NCI-H510A treated with DMSO at 0.1 percent for 48 hours (cell line): Measurements from ENCODE around the gene IDH2.
"Not testable (repeated sequence)": the region's sequence is repeated elsewhere in the genome, so short reads cannot be mapped to it uniquely, and the experiment has no call there.

ENCODE experiments used
- DNase-seq: peaks from one replicate; lab custom pipeline; 2025; lab: John Stamatoyannopoulos, UW

The IDH2 gene

DNA sequence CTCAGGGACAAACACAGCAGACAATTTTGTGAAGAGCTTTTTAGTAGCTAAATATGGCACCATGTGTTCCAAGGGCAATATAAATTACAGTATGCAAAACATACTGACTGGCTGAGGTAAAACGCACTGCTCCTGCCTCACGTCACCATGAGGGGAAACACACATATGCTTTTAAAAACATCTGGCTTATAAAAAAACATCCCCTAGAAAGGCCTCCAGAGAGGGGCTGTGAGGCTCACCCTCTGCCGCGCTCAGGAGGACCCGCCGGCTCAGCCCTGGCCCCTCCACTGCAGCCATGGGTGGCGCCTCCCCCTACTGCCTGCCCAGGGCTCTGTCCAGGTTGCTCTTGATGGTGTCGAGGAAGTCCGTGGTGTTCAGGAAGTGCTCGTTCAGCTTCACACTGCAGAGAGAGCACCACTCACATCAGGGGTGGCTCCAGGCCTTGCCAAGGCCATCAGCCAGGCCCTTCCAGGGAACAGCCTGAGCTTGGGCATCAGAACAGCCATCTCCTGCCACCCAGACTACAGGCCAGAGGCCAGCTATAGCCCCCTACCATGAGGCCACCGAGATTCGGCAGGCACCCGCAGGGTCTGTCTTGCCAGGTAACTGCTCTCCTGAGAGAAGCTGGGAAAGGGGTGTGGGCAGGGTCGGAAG is 18.2 kb downstream of the IDH2 start:
- no peak for DNase-seq

DNA sequence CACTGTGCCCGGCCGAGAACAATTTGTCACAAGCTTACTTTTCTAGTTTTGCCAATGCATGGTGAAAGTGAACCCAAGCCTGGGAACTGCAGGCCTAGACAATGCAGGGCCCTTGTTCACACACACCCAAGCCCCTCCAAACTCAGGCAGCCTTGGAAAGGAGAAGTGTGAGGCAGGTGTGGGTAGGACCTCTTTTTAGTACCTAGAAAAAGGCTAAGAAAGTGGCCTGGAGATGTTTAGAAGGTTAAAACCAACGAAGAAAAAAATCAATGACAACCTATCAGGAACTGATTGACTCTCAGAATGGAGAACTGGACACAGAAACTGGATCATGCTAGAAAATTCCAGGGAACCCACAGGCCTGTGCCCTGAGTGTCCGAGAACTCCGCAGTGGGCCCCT is 18.8 kb downstream of the IDH2 start:
- no peak for DNase-seq

DNA sequence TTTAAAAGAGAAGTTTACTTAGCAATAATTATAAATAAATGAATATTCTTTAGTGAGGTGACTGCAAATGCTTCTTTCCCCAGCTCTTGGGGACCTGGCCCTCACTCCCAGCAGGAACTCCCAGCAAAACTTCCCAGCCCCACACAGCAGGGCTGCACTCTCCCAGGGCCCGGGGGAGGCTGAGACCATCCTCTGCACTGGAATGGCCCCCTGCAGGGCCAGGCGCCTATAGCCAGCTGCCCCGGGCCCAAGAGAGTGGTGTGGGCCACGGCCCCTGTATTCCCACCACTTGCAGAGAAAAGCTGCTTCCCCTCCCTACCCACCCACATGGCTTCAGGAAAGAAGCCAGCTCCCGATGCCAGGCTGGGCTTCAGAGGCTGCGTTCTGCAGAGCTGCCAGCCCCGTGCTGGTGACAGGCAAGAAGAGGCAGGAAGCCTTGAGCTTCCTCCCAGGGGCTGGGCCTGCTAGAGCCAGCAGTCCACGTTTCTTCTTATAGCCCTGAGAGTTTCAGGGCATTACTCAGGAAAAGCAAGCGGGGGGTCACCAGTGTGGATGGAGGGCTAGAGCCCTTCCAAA is 20.0 kb downstream of the IDH2 start:
- DNase-seq, result no peak

DNA sequence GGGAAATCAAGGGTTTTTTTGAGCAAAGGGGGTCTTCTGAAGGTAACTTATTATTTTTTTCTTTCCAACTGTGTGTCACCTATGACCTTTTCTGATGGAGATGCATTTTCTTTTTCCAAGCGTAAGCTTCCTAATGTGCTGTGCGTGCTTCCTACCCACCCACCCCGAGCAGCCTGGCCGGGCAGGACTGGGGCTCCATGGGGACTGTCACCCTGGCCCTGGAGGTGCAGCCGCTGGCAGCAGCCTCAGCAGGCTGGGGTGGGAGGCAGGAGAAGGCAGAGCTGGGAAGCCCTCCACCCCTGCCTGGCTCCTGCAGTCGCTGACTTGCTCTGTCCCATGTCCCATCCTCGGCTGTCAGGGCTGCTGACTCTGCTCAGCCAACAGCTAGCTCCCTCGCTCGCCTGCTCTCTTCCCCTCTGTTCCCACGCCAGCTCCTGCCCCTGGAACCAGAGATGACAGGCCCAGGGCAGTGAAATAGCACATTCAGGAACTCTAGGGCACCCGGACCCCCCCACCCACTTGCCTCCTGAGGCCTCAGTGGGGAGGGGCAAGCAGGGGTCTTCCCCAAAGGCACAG is 21.4 kb downstream of the IDH2 start:
- DNase-seq, result no peak

DNA sequence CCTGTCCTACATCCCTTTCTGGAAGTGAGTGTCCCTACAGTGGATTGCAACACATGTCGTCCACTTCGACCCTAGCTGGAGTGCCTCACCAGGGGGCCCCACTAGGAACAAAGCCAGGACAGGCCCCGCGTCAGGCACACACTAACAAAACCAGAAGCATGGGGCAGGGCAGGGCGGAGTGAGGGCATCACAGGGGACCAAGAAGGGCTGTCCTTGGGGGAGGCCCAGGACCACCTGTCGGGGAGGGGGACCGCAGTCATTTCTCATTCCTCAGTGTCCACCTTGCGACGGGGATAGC is 21.9 kb downstream of the IDH2 start:
- no peak for DNase-seq

DNA sequence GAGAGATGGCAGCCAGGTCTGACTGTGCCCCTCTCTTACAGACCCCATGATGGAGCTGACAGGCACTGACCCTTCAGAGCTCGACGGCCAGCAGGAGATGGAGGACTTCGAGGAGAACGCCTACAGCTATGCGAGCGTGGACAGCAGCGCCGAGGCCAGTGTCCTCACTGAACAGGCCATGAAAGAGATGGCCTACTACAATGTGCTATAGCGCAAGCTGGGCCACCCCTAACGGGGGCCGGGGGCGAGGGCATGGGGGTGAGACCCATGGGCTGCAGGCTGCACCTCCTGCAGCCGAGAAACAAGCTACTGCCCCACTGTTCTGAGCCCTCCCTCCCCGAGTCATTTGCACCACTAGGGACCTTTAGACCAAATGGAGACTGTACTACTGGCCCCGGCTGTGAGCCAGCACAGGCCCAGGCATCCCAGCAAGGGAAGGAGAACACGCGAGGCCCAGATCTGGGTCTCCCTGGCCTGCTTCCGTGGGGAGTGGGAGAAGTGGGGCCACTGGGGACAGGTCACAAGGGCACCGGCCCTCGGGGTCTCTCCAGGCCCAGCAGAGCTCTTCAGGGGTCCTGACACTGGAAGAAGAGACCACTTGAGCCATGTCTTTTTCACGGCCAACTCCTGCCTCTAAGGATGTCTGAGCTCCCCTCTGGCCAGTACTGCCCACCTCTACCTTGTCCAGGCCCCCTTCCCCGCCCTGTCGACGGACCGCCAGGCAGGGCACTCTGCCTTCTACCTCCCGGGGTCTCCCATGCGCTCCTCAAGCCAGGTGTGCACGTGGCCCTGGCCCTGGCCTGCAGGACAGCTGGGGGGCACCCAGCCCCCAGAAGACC is 22.4 kb downstream of the IDH2 start:
- no peak for DNase-seq

DNA sequence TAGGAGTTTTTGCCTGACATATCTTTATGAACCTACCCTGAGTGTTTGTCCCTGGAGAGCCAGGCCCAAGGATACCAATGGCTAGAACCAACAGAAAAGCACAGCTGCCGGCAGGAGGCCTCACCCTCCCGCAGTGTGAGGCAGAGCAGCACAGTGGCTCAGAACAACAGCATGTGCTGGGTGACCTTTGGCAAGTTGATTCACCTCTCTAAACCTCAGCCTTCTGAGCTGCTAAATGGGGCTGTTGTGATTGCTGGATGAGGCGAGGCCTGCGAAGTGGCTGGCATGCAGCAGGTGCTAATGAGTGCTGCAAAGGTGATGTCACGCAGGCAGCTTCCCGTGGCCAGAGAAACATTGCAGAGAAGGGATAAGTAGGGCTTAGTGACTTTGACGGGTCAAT is 23.3 kb downstream of the IDH2 start:
- DNase-seq, result no peak

DNA sequence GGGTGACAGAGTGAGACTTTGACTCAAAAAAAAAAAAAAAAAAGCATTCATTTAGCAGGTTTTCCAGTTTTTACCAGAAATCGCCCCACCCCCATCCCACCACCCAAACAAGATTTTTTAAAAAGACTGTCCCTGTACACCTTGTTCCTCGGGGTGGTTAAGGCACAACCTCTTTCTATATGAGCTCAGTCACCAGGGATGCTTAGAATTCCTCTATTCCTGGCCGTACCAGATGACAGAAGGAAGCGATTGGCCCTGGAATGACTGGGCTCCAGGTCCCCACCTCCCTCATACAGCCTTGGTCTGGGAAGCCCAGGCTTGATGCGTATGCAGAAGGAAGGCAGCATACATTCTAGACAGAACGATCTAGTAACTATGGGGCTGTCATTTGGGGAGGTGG is 25.6 kb downstream of the IDH2 start:
- no peak for DNase-seq

DNA sequence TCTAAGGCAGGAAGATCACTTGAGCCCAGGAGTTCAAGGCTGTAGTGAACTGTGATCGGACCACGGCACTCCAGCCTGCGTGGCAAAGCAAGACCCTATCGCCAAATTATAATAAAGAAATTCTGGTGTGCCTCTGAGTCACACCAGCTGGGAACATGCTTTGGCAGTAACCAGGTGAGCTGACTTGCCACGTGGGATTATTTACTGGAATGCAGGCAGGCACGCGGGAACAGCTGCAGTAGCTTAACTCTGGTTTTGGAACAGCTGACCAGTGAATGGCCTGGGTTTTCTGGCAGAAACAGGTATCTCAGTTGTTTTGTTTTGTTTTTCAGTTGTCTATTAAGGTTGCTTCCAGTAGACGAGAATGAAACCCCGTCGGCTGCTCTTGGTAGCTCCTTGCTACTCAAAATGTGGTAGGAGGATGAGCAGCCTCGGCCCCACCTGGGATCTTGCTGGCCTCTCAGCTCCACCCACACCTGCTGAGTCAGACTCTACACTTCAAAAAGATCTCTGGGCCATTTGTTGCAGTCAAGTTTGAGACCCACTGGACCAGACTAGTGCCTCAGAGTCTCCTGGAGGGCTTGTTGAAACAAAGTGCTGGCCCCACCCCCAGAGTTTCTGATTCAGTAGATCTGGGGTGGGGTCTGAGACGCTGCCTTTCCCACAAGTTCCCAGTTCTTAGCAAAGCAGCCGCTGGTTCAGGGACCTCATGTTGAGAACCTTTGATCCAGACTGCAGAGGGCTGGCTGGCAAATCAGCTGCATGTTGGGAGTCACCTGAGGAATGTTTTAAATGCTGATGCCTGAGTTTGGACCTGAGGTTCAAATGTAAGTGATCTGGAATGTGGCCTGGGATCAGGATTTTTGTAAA is 26.6 kb downstream of the IDH2 start:
- DNase-seq, result no peak

DNA sequence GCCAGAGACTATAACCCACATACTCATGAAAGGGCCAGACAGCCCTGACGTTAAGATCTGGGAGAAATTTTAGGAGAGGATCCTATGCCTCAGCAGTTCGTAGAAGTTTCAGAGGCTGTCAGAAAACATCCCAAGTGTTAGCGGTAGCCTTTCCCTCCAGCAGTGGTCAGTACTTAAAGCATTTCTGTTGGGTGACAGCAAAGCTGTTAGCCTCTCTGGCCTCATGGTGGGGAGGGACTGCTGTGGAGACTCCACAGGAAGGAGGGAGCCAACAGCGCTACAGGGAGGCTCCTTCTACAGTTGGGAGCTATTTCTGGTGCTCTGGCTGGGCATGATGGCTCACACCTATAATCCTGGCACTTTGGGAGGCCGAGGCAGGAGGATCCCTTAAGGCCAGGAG is 27.4 kb downstream of the IDH2 start:
- DNase-seq, result no peak

DNA sequence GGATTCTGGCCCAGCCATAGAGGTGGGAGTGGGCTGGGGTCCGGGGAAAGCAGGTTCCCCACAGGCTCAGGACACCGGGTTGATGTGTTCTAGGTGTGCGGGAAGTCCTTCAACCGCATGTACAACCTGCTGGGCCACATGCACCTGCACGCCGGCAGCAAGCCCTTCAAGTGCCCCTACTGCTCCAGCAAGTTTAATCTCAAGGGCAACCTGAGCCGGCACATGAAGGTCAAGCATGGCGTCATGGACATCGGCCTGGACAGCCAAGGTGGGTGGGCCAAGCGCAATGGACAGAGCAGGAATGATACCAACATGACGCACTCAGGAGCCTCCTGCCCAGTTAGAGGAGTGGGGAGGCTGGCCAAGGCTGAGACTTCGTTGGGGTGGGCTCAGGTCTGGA is 28.2 kb downstream of the IDH2 start:
- no peak for DNase-seq

DNA sequence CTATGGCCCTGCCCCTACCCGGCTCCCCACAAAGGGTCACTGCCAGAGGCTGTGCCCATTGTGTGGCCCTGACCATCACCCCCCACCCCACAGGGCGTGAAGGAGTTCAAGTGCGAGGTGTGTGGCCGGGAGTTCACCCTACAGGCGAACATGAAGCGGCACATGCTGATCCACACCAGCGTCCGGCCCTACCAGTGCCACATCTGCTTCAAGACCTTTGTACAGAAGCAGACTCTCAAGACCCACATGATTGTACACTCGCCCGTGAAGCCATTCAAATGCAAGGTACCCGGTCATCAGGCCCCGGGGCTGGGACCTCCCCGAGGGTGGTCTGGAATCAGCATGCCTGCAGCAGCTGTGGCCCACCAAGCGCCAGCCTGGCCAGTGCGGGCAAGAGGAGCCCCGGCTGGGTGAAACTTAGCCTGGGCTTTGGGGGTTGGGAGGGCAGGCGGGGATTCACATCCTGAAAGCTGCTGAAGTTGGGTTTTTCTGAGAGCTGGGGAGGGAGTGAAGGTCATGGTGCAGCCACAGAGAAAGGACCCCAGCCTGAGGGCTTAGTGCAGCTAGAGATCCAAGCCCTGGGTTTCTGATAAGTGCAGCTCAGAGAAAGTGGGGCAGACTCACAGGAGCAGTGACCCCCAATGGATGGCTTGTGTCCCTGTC is 29.2 kb downstream of the IDH2 start:
- DNase-seq, result no peak

DNA sequence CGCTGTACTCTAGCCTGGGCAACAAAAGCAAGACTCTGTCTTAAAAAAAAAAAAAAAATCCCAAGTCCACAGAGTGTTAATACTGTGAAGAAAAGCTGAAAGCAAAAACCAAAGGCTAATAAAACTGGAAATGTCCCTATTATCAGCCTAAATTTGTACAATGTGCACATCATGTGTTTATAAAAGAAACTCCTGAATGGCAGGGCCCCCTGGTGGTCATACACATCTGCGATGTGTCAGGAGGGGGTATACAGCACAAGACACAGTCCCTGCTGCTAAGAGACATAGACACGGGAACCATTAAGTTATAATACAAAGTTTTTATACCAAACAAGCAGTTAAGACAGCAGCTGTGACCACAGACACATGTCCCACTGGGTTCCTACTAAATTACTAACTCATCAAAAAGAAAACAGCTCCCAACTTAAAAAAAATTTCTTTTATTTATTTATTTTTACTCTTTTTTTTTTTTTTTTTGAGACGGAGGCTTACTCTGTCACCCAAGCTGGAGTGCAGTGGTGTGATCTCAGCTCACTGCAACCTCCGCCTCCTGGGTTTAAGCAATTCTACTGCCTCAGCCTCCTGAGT is 31.0 kb downstream of the IDH2 start:
- DNase-seq, result peak; percentile 54

DNA sequence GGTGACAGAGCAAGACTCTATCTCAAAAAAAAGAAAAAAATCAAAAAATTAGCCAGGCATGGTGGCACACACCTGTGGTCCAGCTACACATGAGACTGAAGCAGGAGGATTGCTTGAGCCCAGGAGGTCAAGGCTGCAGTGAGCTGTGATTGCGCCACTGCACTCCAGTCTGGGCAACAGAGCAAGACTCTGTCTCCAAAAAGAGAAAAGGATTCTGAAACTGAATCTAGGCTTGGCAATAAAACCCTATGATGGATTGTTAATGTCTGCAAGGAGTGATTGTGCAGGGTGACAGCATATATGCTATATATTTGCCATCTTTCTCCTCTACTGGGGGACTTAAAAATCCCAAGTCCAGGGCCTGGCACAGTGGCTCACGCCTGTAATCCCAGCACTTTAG is 31.6 kb downstream of the IDH2 start:
- not testable (repeated sequence) for DNase-seq

DNA sequence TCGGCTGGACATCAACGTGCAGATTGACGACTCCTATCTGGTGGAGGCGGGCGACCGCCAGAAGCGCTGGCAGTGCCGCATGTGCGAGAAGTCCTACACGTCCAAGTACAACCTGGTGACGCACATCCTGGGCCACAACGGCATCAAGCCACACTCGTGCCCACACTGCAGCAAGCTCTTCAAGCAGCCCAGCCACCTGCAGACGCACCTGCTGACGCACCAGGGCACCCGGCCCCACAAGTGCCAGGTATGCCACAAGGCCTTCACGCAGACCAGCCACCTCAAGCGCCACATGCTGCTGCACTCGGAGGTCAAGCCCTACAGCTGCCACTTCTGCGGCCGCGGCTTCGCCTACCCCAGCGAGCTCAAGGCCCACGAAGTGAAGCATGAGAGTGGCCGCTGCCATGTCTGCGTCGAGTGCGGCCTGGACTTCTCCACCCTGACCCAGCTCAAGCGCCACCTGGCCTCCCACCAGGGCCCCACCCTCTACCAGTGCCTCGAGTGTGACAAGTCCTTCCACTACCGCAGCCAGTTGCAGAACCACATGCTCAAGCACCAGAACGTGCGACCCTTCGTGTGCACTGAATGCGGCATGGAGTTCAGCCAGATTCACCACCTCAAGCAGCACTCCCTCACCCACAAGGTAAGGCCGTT is 34.2 kb downstream of the IDH2 start:
- no peak for DNase-seq

DNA sequence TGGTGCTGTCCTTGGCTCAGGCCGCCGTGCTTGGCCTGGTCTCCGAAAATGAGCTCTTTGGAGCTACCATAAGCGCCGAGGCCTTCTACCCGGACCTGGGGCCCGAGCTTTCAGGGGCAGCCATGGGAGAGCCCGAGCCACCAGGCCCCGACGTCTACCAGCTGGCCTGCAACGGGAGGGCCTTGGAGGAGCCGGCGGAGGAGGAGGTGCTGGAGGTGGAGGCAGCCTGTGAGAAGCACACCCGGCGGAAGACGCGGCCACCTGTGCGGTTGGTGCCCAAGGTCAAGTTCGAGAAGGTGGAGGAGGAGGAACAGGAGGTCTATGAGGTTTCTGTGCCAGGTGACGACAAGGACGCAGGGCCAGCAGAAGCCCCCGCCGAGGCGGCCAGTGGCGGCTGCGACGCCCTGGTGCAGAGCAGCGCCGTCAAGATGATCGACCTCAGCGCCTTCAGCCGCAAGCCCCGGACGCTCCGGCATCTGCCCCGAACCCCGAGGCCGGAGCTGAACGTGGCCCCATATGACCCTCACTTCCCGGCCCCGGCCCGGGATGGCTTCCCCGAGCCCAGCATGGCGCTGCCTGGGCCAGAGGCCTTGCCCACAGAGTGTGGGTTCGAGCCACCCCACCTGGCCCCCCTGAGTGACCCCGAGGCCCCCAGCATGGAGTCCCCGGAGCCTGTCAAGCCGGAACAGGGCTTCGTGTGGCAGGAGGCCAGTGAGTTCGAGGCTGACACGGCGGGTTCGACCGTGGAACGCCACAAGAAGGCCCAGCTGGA is 34.9 kb downstream of the IDH2 start:
- DNase-seq, result no peak

DNA sequence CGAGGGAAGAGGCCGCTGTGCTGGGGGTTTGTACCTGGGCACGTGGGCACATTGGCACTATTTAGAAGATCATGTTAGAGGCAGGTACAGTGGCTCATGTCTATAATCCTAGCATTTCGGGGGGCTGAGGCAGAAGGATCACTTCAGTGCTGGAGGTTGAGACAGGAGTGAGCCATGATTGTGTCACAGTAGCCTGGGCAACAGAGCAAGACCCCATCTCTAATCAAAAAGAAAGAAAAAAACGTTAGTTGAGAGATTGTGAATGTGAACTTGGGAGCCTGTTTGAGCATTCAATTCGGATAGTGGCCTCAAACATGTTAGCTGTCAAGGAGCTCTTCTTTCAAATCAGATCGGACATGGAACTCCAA is 36.6 kb downstream of the IDH2 start:
- no peak for DNase-seq

DNA sequence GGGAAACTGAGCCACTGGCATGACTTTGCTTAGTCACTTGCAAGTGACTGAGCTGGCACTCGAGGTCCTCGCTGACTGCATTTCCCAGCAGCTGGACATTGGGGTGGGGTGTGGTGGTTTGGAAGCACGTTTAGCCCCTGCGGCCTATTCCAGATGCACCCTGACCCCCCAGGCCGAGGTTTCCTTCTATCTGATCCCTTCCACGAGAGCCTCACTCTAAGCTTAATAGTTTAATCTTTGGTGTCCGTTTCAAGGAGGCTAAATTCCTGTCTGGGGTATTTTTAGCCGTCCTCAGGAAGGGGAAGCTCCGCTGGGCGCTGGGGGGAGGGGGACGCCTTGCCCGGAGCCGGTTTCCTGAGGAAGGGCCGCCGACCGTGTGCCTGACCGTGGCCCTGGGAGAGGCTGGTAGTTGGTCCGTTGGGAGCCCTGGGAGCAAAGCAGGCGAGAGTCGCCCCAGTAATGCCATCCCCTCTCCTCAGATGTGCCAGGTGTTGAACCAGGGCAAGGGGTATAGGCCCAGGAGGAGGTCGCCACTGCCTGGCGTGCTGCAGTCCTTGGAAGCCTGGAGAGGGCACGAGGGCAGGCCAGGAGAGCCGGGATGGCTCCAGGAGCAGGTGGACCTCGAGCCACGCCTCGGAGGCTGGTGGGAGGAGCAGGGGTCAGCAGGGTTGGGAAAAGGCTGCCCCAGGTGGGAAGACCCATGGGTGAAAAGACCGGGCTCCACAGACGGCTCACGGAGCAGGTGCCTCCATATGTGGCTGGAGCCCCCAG is 37.2 kb downstream of the IDH2 start:
- DNase-seq, result no peak

DNA sequence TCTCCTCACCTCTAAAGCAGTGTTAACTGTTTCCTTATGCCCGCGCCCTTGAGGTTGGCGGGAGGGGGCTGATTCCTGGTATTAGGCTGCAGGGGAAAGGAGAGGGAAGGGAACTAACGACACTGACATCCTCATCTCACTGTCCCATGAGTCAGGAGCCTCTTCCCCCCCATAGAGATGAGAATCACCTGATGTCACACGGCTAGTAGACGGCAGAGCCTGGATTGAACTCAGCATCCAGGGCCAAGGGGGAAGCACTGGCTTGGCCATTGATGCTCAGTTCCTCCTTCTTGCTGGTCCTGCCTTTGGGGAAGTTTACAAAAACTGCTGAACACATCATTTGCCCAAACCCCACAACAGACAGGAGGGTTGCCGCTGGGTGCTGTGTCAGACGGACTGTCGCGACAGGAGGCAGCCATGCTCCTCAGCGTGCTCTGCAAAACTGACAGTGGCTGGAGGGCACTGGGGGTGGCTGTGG is 38.5 kb downstream of the IDH2 start:
- no peak for DNase-seq
